AG04450 (cell line): Measurements from ENCODE around the gene SHD. TPM values are rescaled to one million over a fixed set of nuclear protein-coding genes. Genes with fewer than 3 reads are reported as not detected.

ENCODE experiments used
- CTCF ChIA-PET: fragments of 300-600, 350-600 bp; formaldehyde crosslinking; extraction: SDS; loops from one replicate; lab custom pipeline; 2022; ENCODE audit warnings: antibody characterized with exemption, inconsistent platforms; lab: Charles Lee
- POLR2A ChIA-PET: fragments of 350-600 bp; formaldehyde crosslinking; extraction: SDS; loops from one replicate; lab custom pipeline; 2021; ENCODE audit warnings: antibody characterized with exemption, inconsistent platforms; lab: Yijun Ruan, JAX
- DNase-seq: peaks from one replicate; pipeline ENCODE4 v3.0.0-alpha.2; 2011; ENCODE audit warnings: low read depth, low spot score
- H3K27ac ChIP-seq: one replicate; pipeline ENCODE4 v1.5.1; 2012; ENCODE audit warnings: low read depth, low read length, control low read depth
- H3K27me3 ChIP-seq: one replicate; pipeline ENCODE4 v1.6.0; 2012; ENCODE audit warnings: low read length; ENCODE audit not compliant: control insufficient read depth, insufficient read depth
- H3K4me3 ChIP-seq: 2 replicates; pipeline ENCODE4 v1.5.1; 2011; ENCODE audit warnings: mild to moderate bottlenecking, low read depth, low read length, control low read depth
- H3K9me3 ChIP-seq: 2 replicates; pipeline ENCODE4 v1.5.1; 2012; ENCODE audit warnings: low read length; ENCODE audit not compliant: control insufficient read depth, insufficient read depth
- CTCF ChIP-seq: IDR thresholded peaks from 2 replicates; pipeline ENCODE4 v1.5.1; 2011; ENCODE audit warnings: low read depth, low read length, control low read depth, inconsistent platforms
- polyA plus RNA-seq: library from polyadenylated mRNA; depleted of rRNA; stranded (reverse); fragments of >200 nt; gene quantifications from 2 replicates; pipeline ENCODE4 v1.2.3, GENCODE V29; 2011

Gene SHD
- polyA plus RNA-seq, 1 experiment, result not detected

DNA sequence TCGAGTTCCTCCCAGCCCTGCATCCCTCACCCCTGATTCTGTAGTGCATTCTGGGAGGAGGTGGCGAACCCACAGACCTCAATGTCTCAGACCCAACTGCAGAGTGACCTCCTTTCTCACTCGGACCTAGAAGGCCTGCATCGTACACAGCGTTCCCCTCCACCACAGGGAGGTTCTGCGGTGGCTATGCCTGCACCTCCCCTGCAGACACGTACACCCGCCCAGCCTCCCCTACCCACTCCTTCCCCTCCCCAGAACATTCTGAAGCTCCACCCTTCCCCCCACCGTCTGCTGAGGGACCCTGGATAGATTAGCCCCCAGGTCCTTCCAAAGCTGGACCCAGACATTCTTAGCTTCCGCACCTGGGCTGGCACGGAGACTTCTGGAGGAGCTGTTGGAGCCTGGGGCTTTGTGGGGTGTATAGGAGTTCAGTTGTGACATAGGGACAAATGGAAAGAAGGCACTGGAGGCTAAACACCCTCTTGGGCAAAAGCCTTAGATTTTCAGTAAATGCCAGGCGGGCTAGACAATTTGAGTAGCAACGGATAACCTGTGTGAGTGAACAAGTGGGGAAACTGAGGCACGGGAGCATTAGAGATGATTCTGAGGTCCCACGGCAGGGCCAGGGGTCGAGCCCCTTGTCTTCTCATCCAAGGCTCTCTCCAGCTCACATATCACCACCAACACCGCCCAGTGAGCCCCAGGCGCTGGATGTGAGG is 24.9 kb downstream of the SHD start:
- Histone ChIP-seq H3K4me3 (peak overlapping the region; percentile 55; the same call in 1 of the 2 replicates), H3K27ac (no peak overlapping the region), H3K27me3 (no peaks in the 10 kb centered on the region), H3K9me3 (no peaks in the 10 kb centered on the region)
- no peak for DNase-seq
- CTCF ChIA-PET, result no interaction called here
- TF ChIP-seq CTCF, result no peak
- POLR2A ChIA-PET, result interaction anchor here (0.6 to 1.0 kb wide), 4 partner anchors 18 to 564 kb away, joined by 3 to 8 read pairs (median 5); partner anchors contain the start of gene PLIN3

- no peak for DNase-seq
- peak within 1 kb of the TSS; percentile 55 for H3K4me3 ChIP-seq
- no peak within 1 kb of the TSS for H3K27ac ChIP-seq
- no peaks in the 10 kb centered on the region for H3K9me3 ChIP-seq
- POLR2A ChIA-PET, result interaction anchor here (0.6 to 1.0 kb wide), 4 partner anchors 19 to 563 kb away, joined by 3 to 8 read pairs (median 5); partner anchors contain the start of gene PLIN3
- no peak for TF ChIP-seq CTCF
- CTCF ChIA-PET, result interaction anchor here (0.5 kb wide), 1 partner anchor 165 kb away, joined by 4 read pairs; no protein-coding TSS in a partner anchor
- no peaks in the 10 kb centered on the region for H3K27me3 ChIP-seq
Measured at GRCh38 chr19:4304538-4305256, 25.6 kb downstream of the SHD start, which contains the start of gene FSD1. Gene FSD1 (plus strand): TSS chr19:4304598. CDS start chr19:4304747, 149 bp downstream.

DNA sequence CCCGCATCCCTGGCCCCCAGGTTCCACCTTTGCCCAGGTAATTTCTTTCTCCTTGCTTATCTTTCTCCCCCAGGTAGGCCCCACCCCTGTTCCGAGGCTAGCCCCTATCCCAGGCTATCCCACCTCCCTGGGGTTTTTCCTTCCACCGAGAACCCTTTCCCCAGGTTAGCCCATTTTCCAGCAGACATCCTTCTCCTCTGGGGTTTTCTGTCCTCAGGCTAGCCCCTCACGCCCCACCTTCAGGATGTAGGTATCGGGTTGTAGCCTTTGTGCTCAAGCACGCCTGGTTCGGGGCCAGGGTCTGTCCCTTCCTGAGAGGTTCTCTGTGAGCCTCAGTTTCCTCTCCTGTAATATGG is 26.2 kb downstream of the SHD start:
- peak overlapping the region; percentile 55; the same call in 1 of the 2 replicates for H3K4me3 ChIP-seq
- no peak for TF ChIP-seq CTCF
- ChIA-PET POLR2A (no interaction called here), CTCF (no interaction called here)
- no peak for DNase-seq
- H3K9me3 ChIP-seq, result peaks cover 2% of the 10 kb centered on the region; the same call in 1 of the 2 replicates
- H3K27ac ChIP-seq, result no peak overlapping the region
- no peaks in the 10 kb centered on the region for H3K27me3 ChIP-seq

GRCh38 chr19:4305659-4306058 is 26.6 kb downstream of the SHD start:
- Histone ChIP-seq H3K27me3 (no peaks in the 10 kb centered on the region), H3K9me3 (peaks cover 6% of the 10 kb centered on the region; the same call in 1 of the 2 replicates), H3K4me3 (no peak overlapping the region), H3K27ac (no peak overlapping the region)
- ChIA-PET POLR2A (no interaction called here), CTCF (no interaction called here)
- no peak for DNase-seq
- TF ChIP-seq CTCF, result no peak
